Vagina (tissue), 2 donors: ENCODE measurements around the gene GPR108.

ENCODE experiments used
- POLR2A ChIP-seq, 2 donors: fragments of 450-650 bp; IDR thresholded peaks; one replicate each; pipeline ENCODE4 v1.6.1; 2017; ENCODE audit warnings: antibody characterized with exemption in 2 of 2, mild to moderate bottlenecking in 2 of 2, moderate library complexity in 2 of 2
- TF ChIP-seq, protein P1 (sequence below), 3 experiments: fragments of 450-650 bp in 2 of 3; fragments of 200-600 bp in 1 of 3; sonication (generic) in 1 of 3; IDR thresholded peaks; one replicate each; pipeline ENCODE4 v1.5.1; 2017 to 2019; ENCODE audit warnings: antibody characterized with exemption in 3 of 3, mild to moderate bottlenecking in 2 of 3, moderate library complexity in 2 of 3

DNA sequence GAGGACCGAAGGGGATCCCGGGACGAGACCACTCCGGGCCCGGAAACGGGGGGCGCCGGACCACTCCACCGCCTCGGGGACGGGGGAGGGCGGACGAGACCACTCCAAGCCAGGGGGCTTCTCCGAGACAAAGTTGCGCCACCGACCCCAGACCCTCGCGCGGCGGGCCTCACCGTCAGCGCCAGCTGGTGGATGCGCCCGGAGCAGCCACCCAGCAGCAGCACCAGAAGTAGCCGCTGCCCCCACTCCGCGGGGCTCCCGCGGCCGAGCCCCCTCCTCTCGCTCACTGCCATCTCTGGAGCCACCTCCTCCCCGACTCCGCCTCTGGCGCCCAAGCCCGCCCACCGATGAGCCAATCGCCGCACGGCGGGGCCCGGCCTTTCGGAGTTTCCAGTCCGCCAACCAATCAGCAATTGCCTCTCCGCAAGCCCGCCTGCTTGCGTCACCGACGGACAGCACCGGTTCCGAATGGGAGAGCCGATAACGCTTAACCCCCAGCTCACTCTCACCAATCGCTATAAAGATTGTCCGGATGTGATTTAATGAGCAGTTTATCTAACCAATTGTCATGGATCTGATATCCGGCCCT lies at the start of gene GPR108:
- TF ChIP-seq, protein P1, sequence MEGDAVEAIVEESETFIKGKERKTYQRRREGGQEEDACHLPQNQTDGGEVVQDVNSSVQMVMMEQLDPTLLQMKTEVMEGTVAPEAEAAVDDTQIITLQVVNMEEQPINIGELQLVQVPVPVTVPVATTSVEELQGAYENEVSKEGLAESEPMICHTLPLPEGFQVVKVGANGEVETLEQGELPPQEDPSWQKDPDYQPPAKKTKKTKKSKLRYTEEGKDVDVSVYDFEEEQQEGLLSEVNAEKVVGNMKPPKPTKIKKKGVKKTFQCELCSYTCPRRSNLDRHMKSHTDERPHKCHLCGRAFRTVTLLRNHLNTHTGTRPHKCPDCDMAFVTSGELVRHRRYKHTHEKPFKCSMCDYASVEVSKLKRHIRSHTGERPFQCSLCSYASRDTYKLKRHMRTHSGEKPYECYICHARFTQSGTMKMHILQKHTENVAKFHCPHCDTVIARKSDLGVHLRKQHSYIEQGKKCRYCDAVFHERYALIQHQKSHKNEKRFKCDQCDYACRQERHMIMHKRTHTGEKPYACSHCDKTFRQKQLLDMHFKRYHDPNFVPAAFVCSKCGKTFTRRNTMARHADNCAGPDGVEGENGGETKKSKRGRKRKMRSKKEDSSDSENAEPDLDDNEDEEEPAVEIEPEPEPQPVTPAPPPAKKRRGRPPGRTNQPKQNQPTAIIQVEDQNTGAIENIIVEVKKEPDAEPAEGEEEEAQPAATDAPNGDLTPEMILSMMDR (IDR thresholded peaks at IDR 0.05): no peak
- peak in 1 of 2 donors; percentile 51 for TF ChIP-seq POLR2A (IDR thresholded peaks at IDR 0.05)
